Natural killer cell (primary cell): ENCODE results near the gene CHST12. TPM values are rescaled to one million over a fixed set of nuclear protein-coding genes. Genes with fewer than 3 reads are reported as not detected.
A peak's percentile ranks its signal among the peaks of the same experiment; 100 is the strongest.

Experiments
- ATAC-seq, 3 donors: fragments of 150-1000 bp in 2 of 3; fragments of 200-7000 bp in 1 of 3; cut with Tn5 transposase; 1 replicate in 1 of 3; 2 replicates in 2 of 3; pipeline ENCODE4 v1.10.0; 2021; ENCODE audit warnings: mild to moderate bottlenecking in 2 of 3, moderate library complexity in 2 of 3
- DNase-seq, 2 donors: peaks; one replicate each; pipeline versions ENCODE4 v3.0.0 to v3.0.0-alpha.2; 2013 to 2021; ENCODE audit warnings: mixed read lengths in 1 of 2
- H3K27ac ChIP-seq: one replicate; pipeline ENCODE4 v1.5.1; 2013; ENCODE audit warnings: mild to moderate bottlenecking, low read length
- H3K27me3 ChIP-seq: one replicate; pipeline ENCODE4 v1.6.1; 2013; ENCODE audit warnings: low read length; ENCODE audit not compliant: control insufficient read depth, insufficient read depth
- H3K36me3 ChIP-seq: one replicate; pipeline ENCODE4 v1.6.1; 2013; ENCODE audit warnings: low read length; ENCODE audit not compliant: control insufficient read depth, insufficient read depth
- H3K4me1 ChIP-seq: one replicate; pipeline ENCODE4 v1.6.1; 2013; ENCODE audit warnings: low read length; ENCODE audit not compliant: control insufficient read depth, insufficient read depth
- H3K4me3 ChIP-seq: one replicate; pipeline ENCODE4 v1.5.1; 2013; ENCODE audit warnings: low read length
- H3K9me3 ChIP-seq: one replicate; pipeline ENCODE4 v1.6.1; 2013; ENCODE audit warnings: low read length; ENCODE audit not compliant: control insufficient read depth, insufficient read depth
- H3K27ac Mint-ChIP-seq, 2 donors: one replicate each; pipeline ENCODE4 v1.8.0; 2022; ENCODE audit warnings: mild to moderate bottlenecking in 2 of 2, mixed read lengths in 2 of 2, moderate library complexity in 1 of 2
- H3K27me3 Mint-ChIP-seq, 2 donors: one replicate each; pipeline ENCODE4 v1.8.0; 2022; ENCODE audit warnings: low read depth in 2 of 2, mixed read lengths in 2 of 2
- H3K36me3 Mint-ChIP-seq: one replicate; pipeline ENCODE4 v1.8.0; 2022; ENCODE audit warnings: mixed read lengths
- H3K4me1 Mint-ChIP-seq, 2 donors: one replicate each; pipeline ENCODE4 v1.8.0; 2022; ENCODE audit warnings: mixed read lengths in 2 of 2
- H3K4me3 Mint-ChIP-seq: one replicate; pipeline ENCODE4 v1.8.0; 2022; ENCODE audit warnings: mild to moderate bottlenecking, moderate library complexity, mixed read lengths
- H3K9me3 Mint-ChIP-seq, 2 donors: one replicate each; pipeline ENCODE4 v1.8.0; 2022; ENCODE audit warnings: mixed read lengths in 2 of 2
- WGBS: methylation state at CpG from one replicate; pipeline ENCODE4 v1.1.7; 2013; ENCODE audit warnings: missing lambda C conversion rate; ENCODE audit not compliant: insufficient coverage; 5-methylcytosine and 5-hydroxymethylcytosine counted together
- intact Hi-C: fragments of 100-400 bp; cut with micrococcal nuclease; formaldehyde crosslinking; loops from one replicate; pipeline ENCODE4 v1.14.2; 2022
- total RNA-seq, 4 donors: library from RNA; stranded (reverse); fragments of 120-200 nt in 1 of 4; gene quantifications; one replicate each; pipeline versions ENCODE4 v1.2.3 to v1.2.4, GENCODE V29; 2013 to 2022
- TF ChIP-seq, protein P1 (sequence below): fragments of 200-600 bp; IDR thresholded peaks from one replicate; pipeline ENCODE4 v1.8.0; 2022; ENCODE audit warnings: antibody characterized with exemption

The CHST12 gene
- total RNA-seq, 3 donors from 2014 or later (not counting 1 experiment from before 2014, with no cell fraction given), result 102 to 159 (median 124) TPM

DNA sequence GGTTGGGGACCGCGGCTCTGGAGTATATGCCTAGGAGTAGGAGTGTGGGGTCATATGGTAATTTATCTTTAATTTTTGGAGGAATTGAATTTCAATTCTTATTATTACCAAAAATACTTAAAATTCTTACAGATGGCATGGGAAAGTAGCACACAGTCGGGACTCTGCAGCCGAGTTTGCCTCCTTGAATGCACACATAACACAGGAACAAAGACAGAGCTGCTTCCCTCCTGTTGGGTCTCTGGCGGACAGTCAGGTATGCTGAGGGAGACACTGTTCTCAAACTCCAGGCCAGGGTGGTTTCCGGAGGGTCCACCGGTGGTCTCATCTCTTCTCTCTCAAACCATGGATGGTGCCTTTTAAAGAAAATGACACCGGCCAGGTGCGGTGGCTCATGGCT is 40.1 kb downstream of the CHST12 start:
- DNase-seq (no peak), ATAC-seq (no peak)
- H3K36me3 ChIP-seq, result peaks cover 27% of the 10 kb centered on the region
- peaks cover 28% of the 10 kb centered on the region for H3K4me1 ChIP-seq
- 98% methylated on average over 7 of the region's 9 CpGs for WGBS
- TF ChIP-seq, protein P1, sequence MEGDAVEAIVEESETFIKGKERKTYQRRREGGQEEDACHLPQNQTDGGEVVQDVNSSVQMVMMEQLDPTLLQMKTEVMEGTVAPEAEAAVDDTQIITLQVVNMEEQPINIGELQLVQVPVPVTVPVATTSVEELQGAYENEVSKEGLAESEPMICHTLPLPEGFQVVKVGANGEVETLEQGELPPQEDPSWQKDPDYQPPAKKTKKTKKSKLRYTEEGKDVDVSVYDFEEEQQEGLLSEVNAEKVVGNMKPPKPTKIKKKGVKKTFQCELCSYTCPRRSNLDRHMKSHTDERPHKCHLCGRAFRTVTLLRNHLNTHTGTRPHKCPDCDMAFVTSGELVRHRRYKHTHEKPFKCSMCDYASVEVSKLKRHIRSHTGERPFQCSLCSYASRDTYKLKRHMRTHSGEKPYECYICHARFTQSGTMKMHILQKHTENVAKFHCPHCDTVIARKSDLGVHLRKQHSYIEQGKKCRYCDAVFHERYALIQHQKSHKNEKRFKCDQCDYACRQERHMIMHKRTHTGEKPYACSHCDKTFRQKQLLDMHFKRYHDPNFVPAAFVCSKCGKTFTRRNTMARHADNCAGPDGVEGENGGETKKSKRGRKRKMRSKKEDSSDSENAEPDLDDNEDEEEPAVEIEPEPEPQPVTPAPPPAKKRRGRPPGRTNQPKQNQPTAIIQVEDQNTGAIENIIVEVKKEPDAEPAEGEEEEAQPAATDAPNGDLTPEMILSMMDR, result no peak
- no peaks in the 10 kb centered on the region for H3K27me3 ChIP-seq
- H3K27ac ChIP-seq, result no peak overlapping the region
- no peak overlapping the region for H3K4me3 ChIP-seq
- Mint-ChIP-seq H3K27ac (no peak overlapping the region), H3K4me3 (no peak overlapping the region), H3K4me1 (peaks cover 47 to 48% of the 10 kb centered on the region in 2 donors), H3K9me3 (no peaks in the 10 kb centered on the region), H3K27me3 (no peaks in the 10 kb centered on the region), H3K36me3 (no peaks in the 10 kb centered on the region)
- intact Hi-C loops, result no loop called here
- no peaks in the 10 kb centered on the region for H3K9me3 ChIP-seq

DNA sequence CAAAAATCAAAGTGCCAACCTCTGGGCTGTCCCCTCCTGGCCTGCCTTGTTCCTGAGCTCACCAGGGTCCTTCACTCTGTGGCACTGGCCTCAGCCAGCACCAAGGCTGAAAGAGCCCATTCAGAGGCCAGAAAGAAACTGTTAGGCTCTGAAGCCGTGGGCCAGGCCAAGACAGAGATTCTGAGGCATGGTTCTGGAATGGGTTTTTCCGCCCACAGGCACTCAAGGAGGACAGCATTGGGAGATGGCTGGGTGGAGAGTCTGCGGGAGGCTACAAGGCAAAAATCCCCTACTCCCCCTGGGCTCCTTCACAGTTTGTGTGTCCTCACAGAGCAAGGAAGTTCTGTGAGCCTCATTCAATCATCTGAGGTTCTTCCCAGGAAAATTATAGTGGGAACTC is 41.1 kb downstream of the CHST12 start:
- Histone ChIP-seq H3K27ac (no peak overlapping the region), H3K36me3 (peaks cover 20% of the 10 kb centered on the region), H3K4me1 (peaks cover 28% of the 10 kb centered on the region), H3K9me3 (no peaks in the 10 kb centered on the region), H3K27me3 (no peaks in the 10 kb centered on the region), H3K4me3 (no peak overlapping the region)
- Mint-ChIP-seq H3K9me3 (no peaks in the 10 kb centered on the region), H3K4me1 (peaks cover 41 to 49% of the 10 kb centered on the region in 2 donors), H3K4me3 (no peak overlapping the region), H3K27me3 (no peaks in the 10 kb centered on the region), H3K36me3 (no peaks in the 10 kb centered on the region), H3K27ac (peak overlapping the region; percentile 20 to 71)
- ATAC-seq (no peak), DNase-seq (no peak)
- TF ChIP-seq, protein P1, result no peak
- WGBS, result 92% methylated on average over 1 of the region's 3 CpGs
- intact Hi-C loops, result no loop called here

GRCh38 chr7:2445047-2445446 is 41.6 kb downstream of the CHST12 start:
- ATAC-seq (no peak), DNase-seq (no peak)
- Histone ChIP-seq H3K4me1 (peaks cover 26% of the 10 kb centered on the region), H3K27ac (no peak overlapping the region), H3K36me3 (peaks cover 17% of the 10 kb centered on the region), H3K27me3 (no peaks in the 10 kb centered on the region), H3K4me3 (no peak overlapping the region), H3K9me3 (no peaks in the 10 kb centered on the region)
- peaks cover 38 to 47% of the 10 kb centered on the region in 2 donors for H3K4me1 Mint-ChIP-seq
- intact Hi-C loops, result no loop called here
- H3K4me3 Mint-ChIP-seq, result no peak overlapping the region
- TF ChIP-seq, protein P1, result no peak
- H3K9me3 Mint-ChIP-seq, result no peaks in the 10 kb centered on the region
- H3K36me3 Mint-ChIP-seq, result no peaks in the 10 kb centered on the region
- 94% methylated on average over 10 of the region's 10 CpGs for WGBS
- no peaks in the 10 kb centered on the region for H3K27me3 Mint-ChIP-seq
- H3K27ac Mint-ChIP-seq, result peak overlapping the region; percentile 20 to 71

- Histone ChIP-seq H3K9me3 (no peaks in the 10 kb centered on the region), H3K27me3 (no peaks in the 10 kb centered on the region), H3K27ac (no peak overlapping the region), H3K36me3 (peaks cover 15% of the 10 kb centered on the region), H3K4me3 (no peak overlapping the region), H3K4me1 (peaks cover 19% of the 10 kb centered on the region)
- H3K36me3 Mint-ChIP-seq, result no peaks in the 10 kb centered on the region
- intact Hi-C loops, result no loop called here
- H3K4me1 Mint-ChIP-seq, result peaks cover 28 to 37% of the 10 kb centered on the region in 2 donors
- ATAC-seq, result no peak
- no peak for DNase-seq
- no peaks in the 10 kb centered on the region for H3K9me3 Mint-ChIP-seq
- no peaks in the 10 kb centered on the region for H3K27me3 Mint-ChIP-seq
- TF ChIP-seq, protein P1, result no peak
- no peak overlapping the region for H3K4me3 Mint-ChIP-seq
- 85% methylated on average over 21 of the region's 21 CpGs for WGBS
- H3K27ac Mint-ChIP-seq, result no peak overlapping the region
Measured at GRCh38 chr7:2445898-2446555, 42.6 kb downstream of the CHST12 start.
